Measurements from ENCODE around the gene PTPN14.

The PTPN14 gene

GRCh38 chr1:214552174-214552608, 789 bp upstream of the PTPN14 start:
- no peak for TF ChIP-seq EZH2phosphoT487 (IDR thresholded peaks at IDR 0.05; ENCODE audit: borderline replicate concordance)
- TF ChIP-seq CTCF (conservative IDR thresholded peaks at IDR 0.05; ENCODE audit: low read length): no peak
- Histone ChIP-seq H3K9ac (ENCODE audit: low read depth, low read length, poor library complexity, severe bottlenecking) (peak overlapping the region; percentile 87), H3K27me3 (ENCODE audit: insufficient read depth, low read length, poor library complexity, severe bottlenecking) (no peaks in the 10 kb centered on the region), H3K4me2 (ENCODE audit: low read depth, low read length, poor library complexity, severe bottlenecking) (peak overlapping the region; percentile 78), H4K20me1 (ENCODE audit: insufficient read depth, low read length, poor library complexity, severe bottlenecking) (no peaks in the 10 kb centered on the region), H3K9me2 (replicated peaks; ENCODE audit: low read depth, low read length) (no peaks in the 10 kb centered on the region), H3K9me3 (ENCODE audit: insufficient read depth, low read depth, low read length) (no peaks in the 10 kb centered on the region), H3K79me2 (ENCODE audit: insufficient read depth, low read length) (peaks cover 49% of the 10 kb centered on the region), H2AFZ (ENCODE audit: low read length) (peak overlapping the region; percentile 99), H3K4me1 (ENCODE audit: insufficient read depth, low read length, poor library complexity, severe bottlenecking) (peaks cover 42% of the 10 kb centered on the region), H3F3A (ENCODE audit: low read depth) (peaks cover 5% of the 10 kb centered on the region; the same call in 1 of the 2 replicates), H3K4me3 (ENCODE audit: low read length, poor library complexity, severe bottlenecking) (peak overlapping the region; percentile 95), H3K36me3 (ENCODE audit: insufficient read depth, low read length) (no peaks in the 10 kb centered on the region)

GRCh38 chr1:214550857-214551435, 456 bp downstream of the PTPN14 start:
- no peaks in the 10 kb centered on the region for H3K27me3 ChIP-seq (ENCODE audit: insufficient read depth, low read length, poor library complexity, severe bottlenecking)
- no peaks in the 10 kb centered on the region for H3K9me3 ChIP-seq (ENCODE audit: insufficient read depth, low read depth, low read length)
- H3K9ac ChIP-seq (ENCODE audit: low read depth, low read length, poor library complexity, severe bottlenecking): peak overlapping the region; percentile 87
- H3K4me3 ChIP-seq (ENCODE audit: low read length, poor library complexity, severe bottlenecking): peak overlapping the region; percentile 95
- no peaks in the 10 kb centered on the region for H4K20me1 ChIP-seq (ENCODE audit: insufficient read depth, low read length, poor library complexity, severe bottlenecking)
- peak overlapping the region; percentile 99 for H2AFZ ChIP-seq (ENCODE audit: low read length)
- peaks cover 5% of the 10 kb centered on the region; the same call in 1 of the 2 replicates for H3F3A ChIP-seq (ENCODE audit: low read depth)
- peaks cover 59% of the 10 kb centered on the region for H3K79me2 ChIP-seq (ENCODE audit: insufficient read depth, low read length)
- H3K36me3 ChIP-seq (ENCODE audit: insufficient read depth, low read length): no peaks in the 10 kb centered on the region
- peaks cover 53% of the 10 kb centered on the region for H3K4me1 ChIP-seq (ENCODE audit: insufficient read depth, low read length, poor library complexity, severe bottlenecking)
- no peak for TF ChIP-seq EZH2phosphoT487 (IDR thresholded peaks at IDR 0.05; ENCODE audit: borderline replicate concordance)
- TF ChIP-seq CTCF (conservative IDR thresholded peaks at IDR 0.05; ENCODE audit: low read length): no peak
- H3K9me2 ChIP-seq (replicated peaks; ENCODE audit: low read depth, low read length): no peaks in the 10 kb centered on the region
- peak overlapping the region; percentile 78 for H3K4me2 ChIP-seq (ENCODE audit: low read depth, low read length, poor library complexity, severe bottlenecking)

- H3F3A ChIP-seq (ENCODE audit: low read depth): peaks cover 5% of the 10 kb centered on the region; the same call in 1 of the 2 replicates
- no peaks in the 10 kb centered on the region for H3K36me3 ChIP-seq (ENCODE audit: insufficient read depth, low read length)
- H3K4me3 ChIP-seq (ENCODE audit: low read length, poor library complexity, severe bottlenecking): peak overlapping the region; percentile 95
- H3K4me1 ChIP-seq (ENCODE audit: insufficient read depth, low read length, poor library complexity, severe bottlenecking): peaks cover 60% of the 10 kb centered on the region
- no peak for TF ChIP-seq EZH2phosphoT487 (IDR thresholded peaks at IDR 0.05; ENCODE audit: borderline replicate concordance)
- TF ChIP-seq CTCF (conservative IDR thresholded peaks at IDR 0.05; ENCODE audit: low read length): peak; percentile 32; the same call in 1 of the 2 replicates
- H3K9ac ChIP-seq (ENCODE audit: low read depth, low read length, poor library complexity, severe bottlenecking): peak overlapping the region; percentile 87
- no peaks in the 10 kb centered on the region for H4K20me1 ChIP-seq (ENCODE audit: insufficient read depth, low read length, poor library complexity, severe bottlenecking)
- no peaks in the 10 kb centered on the region for H3K9me3 ChIP-seq (ENCODE audit: insufficient read depth, low read depth, low read length)
- peaks cover 66% of the 10 kb centered on the region for H3K79me2 ChIP-seq (ENCODE audit: insufficient read depth, low read length)
- H2AFZ ChIP-seq (ENCODE audit: low read length): peak overlapping the region; percentile 99
- no peaks in the 10 kb centered on the region for H3K27me3 ChIP-seq (ENCODE audit: insufficient read depth, low read length, poor library complexity, severe bottlenecking)
- no peaks in the 10 kb centered on the region for H3K9me2 ChIP-seq (replicated peaks; ENCODE audit: low read depth, low read length)
- H3K4me2 ChIP-seq (ENCODE audit: low read depth, low read length, poor library complexity, severe bottlenecking): peak overlapping the region; percentile 78
Observed at GRCh38 chr1:214550013-214550856, 1.2 kb downstream of the PTPN14 start.
